ENCODE data around the gene AEBP1.

Gene AEBP1

DNA sequence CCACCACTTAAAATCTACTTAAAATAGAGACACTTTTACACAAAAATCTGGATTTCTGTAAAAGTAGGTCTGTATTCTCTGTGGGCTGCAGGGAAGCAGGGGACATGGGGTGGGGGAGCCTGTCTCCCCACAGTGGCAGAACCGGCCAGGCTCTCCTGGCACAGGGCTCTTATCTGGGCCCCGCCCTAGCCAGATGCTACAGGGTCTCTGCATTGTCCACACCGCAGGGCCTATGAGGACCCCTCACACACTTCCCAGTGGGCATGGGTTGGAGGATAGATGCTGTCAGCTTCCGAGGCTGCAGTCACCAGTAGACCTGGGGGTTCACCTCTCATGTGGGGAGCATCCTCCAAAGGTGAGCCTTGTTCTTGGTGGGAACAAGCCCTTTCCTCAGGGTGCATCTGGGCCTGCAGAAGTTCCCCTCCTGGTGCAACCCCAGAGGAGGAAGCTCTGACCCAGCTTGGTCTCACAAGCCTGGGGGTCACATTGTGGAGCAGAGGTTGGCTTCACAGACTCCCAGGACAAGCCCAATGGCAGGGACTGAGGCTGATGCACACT lies 52.4 kb downstream of the AEBP1 start:
- no peak for DNase-seq (ENCODE audit: low spot score)

DNA sequence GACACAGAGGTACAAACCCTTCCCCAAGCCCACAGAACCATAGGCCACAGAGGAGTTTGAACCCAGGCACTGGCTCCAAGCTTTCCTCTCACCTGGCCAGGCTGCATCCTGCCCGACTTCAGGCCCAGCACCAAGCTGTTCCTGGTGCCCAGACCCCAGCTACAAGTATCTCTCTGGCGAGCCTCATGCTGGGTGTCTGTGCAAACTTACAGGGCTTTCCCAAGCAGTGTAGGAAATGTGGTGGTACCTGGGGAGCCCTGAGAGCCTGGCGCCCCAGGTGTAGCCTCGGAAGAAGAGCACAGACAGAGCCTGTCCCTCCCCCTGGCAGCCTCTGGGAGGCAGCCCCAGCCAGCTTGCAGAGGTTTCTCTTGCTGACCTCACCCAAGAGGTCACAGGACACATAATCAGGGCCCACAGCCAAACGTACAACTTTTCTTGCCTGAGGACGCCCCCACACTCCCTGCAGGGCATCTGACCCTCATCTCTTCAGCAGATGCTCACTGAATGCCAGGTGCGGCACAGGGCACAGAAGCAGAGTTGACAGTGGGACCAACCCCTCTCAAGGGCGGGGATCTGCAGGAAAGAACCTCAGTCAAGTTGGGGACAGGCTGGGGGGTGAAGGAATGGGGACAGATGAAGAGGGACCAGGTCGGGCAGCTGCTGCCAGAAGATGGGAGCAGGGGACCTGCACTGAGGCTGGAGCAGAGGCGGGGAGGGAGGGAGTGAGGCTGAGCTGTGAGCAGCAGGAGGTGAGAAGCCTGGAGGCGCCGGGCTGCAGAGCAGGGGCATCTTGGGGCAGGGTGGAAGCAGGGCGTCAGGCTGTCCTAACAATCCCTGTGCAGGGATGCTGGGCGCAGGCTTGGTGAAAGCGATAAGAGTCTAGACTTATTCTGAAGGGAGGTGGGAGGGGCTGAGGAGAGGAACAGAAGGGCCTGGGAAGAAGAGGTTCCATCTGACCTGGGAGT lies 53.3 kb downstream of the AEBP1 start:
- no peak for DNase-seq (ENCODE audit: low spot score)

DNA sequence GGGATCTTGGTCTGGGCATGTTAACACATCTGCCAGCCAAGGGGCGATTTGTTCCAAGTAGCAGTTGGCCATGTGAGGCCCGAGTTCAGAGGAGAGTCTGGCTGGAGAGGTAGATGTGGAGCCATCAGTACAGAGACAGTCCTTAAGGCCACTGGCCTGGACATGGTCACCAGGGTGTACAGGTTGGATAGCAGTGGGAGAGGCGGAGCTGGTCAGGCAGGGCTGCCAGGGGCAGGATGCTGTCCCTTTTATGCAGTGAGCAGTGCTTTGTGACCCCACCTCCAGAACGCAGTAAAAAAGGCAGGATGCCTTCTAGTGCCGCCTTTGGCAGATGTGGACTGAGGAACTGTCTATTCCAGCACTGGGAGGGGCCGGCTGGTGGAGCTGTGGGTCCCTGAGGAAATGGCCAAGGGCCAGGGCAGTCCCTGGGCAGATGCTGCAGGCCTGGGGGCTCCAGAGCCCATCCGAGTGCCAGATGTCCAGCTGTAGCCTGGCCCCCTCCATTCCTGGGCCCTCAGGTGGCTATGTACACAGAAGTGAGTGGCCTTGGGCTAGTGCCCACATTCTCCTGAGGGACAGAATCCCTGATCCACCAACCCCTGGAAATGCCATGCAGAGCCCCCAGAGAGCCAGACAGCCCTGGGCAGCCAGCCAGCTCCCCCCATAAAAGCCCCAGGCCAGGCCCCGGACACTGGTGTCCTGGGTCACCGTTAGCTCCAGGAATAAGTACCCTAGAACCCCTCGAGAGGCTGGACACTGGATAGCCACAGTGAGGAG lies 54.1 kb downstream of the AEBP1 start:
- DNase-seq (ENCODE audit: low spot score), result no peak

DNA sequence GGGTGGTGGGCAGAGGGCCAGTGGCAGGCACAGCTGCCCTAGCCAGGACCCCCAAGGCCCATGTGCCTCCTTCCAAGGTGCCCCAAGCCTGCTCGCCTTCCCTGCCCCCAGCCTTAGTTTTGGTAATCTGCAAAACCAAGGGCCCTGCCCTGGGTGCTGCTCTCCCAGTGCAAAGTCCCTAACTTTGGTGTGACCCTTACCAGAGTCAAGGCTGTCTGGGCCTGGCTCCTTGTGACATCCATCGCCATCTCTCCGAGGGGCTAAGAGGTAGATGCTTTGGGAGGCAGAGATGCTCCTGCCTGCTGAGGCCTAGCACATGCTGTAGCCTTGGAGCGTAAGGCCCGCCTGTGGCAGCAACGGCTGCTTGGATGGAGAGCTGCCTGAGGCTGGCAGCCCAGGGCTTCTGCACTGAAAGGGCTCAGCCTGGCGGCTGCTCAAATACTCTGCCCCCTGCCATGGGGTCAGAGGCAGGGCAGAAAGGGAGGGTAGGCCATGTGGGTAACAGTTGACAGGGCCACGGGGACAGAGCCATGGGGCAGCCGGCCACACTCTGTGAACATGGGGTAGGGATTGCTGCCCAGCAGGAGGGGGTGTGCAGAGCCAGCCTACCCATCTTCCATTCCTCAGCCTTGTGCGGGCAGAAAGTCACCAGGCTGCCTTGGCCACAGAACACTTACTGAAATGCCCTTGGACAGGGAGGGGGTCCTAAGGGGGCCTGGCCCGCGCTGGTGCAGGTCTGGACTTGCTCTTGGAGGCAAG lies 54.9 kb downstream of the AEBP1 start:
- DNase-seq (ENCODE audit: low spot score), result no peak

DNA sequence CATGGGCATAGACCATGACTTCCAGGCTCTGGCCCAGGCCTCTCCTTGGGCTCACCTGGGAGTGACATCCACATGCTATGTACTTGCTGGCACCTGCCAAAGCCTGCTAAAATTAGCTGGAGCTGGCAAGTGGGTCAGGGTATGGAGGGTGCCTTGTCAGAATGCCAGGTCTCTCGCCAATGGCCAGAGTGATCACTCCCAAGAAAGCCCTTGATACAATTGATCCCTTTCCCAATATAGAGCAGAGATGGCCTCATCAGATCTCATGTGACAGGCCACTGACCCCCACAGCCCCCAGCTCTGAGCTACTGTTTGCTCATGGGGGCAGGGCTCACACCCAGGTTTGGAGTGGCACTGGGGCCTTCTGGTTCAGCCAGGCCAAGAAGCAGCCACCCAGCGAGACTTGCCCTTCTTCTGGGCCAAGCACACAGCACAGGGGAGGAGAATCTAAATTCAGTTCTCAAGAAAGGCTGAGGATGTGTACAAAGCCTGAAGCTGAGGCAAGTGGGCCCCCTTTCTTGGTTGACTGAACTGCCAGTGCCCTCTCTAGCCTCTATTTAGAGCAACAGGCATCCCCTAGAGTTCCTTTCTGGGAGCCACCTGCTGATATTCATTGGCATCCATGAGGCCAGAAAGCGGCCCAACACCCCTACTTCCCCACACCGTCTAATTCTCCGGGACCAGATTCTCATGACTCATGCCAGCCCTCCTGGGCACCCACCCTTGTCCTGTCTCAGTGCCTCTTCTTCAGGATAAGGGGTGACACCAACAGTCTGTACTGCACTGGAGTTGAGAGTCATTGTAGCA lies 55.9 kb downstream of the AEBP1 start:
- DNase-seq (ENCODE audit: low spot score), result no peak

DNA sequence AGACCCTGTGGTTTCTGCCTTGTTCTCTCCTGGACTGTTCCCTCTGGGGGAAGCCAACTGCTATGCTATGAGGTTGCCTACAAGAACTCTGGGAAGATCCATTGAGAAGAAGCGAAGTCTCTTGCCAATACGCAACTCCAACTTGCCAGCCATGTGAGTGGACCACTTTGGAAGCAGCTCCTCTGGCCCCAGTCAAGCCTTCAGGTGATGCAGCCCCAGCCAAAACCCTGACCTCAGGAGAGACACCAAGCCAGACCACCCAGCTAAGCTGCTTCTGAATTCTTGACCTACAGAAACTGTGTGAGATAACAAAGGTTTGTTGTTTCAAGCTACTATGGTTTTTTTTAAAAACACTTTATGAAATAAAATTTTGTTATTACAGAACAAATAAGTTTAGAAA lies 57.2 kb downstream of the AEBP1 start:
- no peak for DNase-seq (ENCODE audit: low spot score)

DNA sequence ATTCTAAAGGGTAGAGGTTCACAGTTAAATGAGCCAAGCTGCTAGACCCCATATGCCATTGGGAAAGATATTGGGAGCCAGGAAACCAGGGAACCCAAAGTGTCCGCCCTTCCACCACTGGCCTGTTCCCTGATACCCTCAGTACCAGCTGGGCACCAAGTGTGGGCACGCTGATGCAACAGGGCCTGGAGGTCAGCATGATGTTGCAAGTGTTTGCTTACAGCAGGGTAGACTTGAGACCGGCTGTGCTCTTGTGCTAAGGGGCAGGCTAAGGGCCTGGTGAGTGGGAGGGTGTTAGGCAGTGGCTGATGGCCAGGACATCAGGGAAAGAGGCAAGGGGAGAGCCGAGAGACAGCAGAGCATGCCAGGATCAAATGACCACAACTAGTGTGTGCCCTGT lies 58.0 kb downstream of the AEBP1 start:
- DNase-seq (ENCODE audit: low spot score), result no peak

DNA sequence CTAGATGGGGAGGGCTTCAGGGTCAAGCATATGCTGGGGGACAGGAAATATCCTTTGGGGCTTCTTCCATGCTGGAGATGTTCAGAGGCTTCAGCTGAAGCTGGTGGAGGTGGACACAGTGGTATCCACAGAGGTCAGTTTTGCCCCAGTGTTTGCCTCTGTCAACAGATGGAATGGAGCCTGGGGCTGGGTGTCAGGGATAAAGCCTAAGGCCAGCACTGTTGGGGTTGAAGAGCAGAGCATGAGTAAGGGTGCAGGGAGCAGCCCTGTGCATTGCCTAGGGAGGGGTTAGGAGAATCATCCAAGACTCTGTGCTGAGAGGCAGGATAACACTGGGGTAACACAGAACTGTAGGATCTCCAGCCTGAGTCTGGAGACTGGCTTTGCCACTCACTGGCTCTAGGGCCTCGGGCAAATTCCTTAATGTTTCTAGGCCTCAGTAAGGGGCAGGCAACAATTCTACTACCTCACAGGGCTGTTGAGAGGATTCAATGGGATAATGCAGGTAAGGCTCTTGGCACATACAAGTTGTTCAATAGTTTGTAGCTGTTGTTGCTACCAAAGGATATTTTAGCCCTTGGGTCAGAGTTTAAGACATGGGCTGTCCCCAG lies 58.7 kb downstream of the AEBP1 start:
- DNase-seq (ENCODE audit: low spot score), result no peak

DNA sequence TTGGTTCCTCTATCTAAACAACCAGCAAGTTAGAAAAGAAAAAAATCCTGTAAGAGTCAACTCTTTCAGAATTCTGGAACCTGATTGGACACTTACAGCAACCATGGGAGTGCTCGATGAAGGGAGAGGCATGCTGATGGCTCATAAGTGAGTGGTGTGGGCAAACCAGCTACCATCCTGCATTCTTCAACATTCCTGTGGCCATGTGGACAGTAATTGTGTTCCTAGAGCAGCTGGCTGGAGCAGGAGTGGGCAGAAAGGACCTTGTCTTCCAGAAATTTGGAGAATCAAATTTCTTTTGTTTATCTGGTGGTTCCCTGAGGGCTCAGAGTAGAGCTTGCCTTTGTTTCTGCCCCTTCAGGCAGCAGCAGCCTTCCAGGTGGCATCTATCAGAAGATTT lies 59.4 kb downstream of the AEBP1 start:
- no peak for DNase-seq (ENCODE audit: low spot score)
